Epithelial cell of proximal tubule (primary cell): ENCODE results near the gene GALNT18. TPM values are rescaled to one million over a fixed set of nuclear protein-coding genes. Genes with fewer than 3 reads are reported as not detected.

ENCODE experiments used
- DNase-seq: peaks from one replicate; pipeline ENCODE4 v3.0.0-alpha.2; 2011; ENCODE audit warnings: low read depth
- H3K4me3 ChIP-seq: 2 replicates; pipeline ENCODE4 v1.5.1; 2011; ENCODE audit warnings: low read depth, mild to moderate bottlenecking, low read length
- CTCF ChIP-seq: conservative IDR thresholded peaks from 2 replicates; pipeline ENCODE4 v1.5.1; 2012; ENCODE audit warnings: low read depth, mild to moderate bottlenecking, low read length
- total RNA-seq: library from RNA; depleted of rRNA; stranded (reverse); fragments of >200 nt; gene quantifications from 2 replicates; pipeline ENCODE4 v1.2.3, GENCODE V29; 2015

GALNT18 gene
- total RNA-seq, 1 donor from 2014 or later: 7.8 TPM

- DNase-seq: no peak
- H3K4me3 ChIP-seq: no peak overlapping the region
- no peak for TF ChIP-seq CTCF
Observed at GRCh38 chr11:11336664-11337063, 285.1 kb downstream of the GALNT18 start.

- DNase-seq: no peak
- TF ChIP-seq CTCF: peak; percentile 15
- H3K4me3 ChIP-seq: no peak overlapping the region
Observed at GRCh38 chr11:11335043-11335442, 286.8 kb downstream of the GALNT18 start.

- no peak for TF ChIP-seq CTCF
- H3K4me3 ChIP-seq: no peak overlapping the region
- DNase-seq: no peak
Observed at GRCh38 chr11:11334607-11335006, 287.2 kb downstream of the GALNT18 start.

- TF ChIP-seq CTCF: no peak
- DNase-seq: no peak
- H3K4me3 ChIP-seq: no peak overlapping the region
Observed at GRCh38 chr11:11332141-11332710, 289.6 kb downstream of the GALNT18 start.

- H3K4me3 ChIP-seq: no peak overlapping the region
- no peak for DNase-seq
- no peak for TF ChIP-seq CTCF
Observed at GRCh38 chr11:11329062-11329806, 292.6 kb downstream of the GALNT18 start.

- H3K4me3 ChIP-seq: no peak overlapping the region
- TF ChIP-seq CTCF: no peak
- DNase-seq: no peak
Observed at GRCh38 chr11:11324090-11324489, 297.7 kb downstream of the GALNT18 start.

GRCh38 chr11:11322101-11322500 lies 299.7 kb downstream of the GALNT18 start:
- no peak for DNase-seq
- no peak overlapping the region for H3K4me3 ChIP-seq
- no peak for TF ChIP-seq CTCF
